Breast epithelium (tissue), 3 donors: ENCODE results near the gene PDE4D.

ENCODE experiments used
- CTCF ChIP-seq, 3 donors: fragments of 450-650 bp; IDR thresholded peaks; one replicate each; pipeline ENCODE4 v1.5.1; 2016 to 2017; ENCODE audit warnings: antibody characterized with exemption in 3 of 3, mild to moderate bottlenecking in 3 of 3, moderate library complexity in 3 of 3
- POLR2A ChIP-seq: fragments of 450-650 bp; IDR thresholded peaks from one replicate; pipeline ENCODE4 v1.6.1; 2016; ENCODE audit warnings: antibody characterized with exemption, mild to moderate bottlenecking, moderate library complexity

- no peak for TF ChIP-seq CTCF (IDR thresholded peaks at IDR 0.05)
- TF ChIP-seq POLR2A, result no peak
Measured at GRCh38 chr5:59317023-59317773, 576.3 kb downstream of the PDE4D start.
